ENCODE results near the gene CBX3.

- TF ChIP-seq CTCF (IDR thresholded peaks at IDR 0.05), result no peak
- no peak for TF ChIP-seq POLR2A (IDR thresholded peaks at IDR 0.05)
Observed at GRCh38 chr7:26250239-26250638, 48.7 kb downstream of the CBX3 start.
